IMR-90 (cell line): ENCODE results near the gene OR7A5. TPM values are rescaled to one million over a fixed set of nuclear protein-coding genes. Genes with fewer than 3 reads are reported as not detected.

ENCODE experiments used
- ATAC-seq: fragments of 200-7000 bp; cut with Tn5 transposase; 2 replicates; pipeline ENCODE4 v1.9.1; 2020; ENCODE audit warnings: low read depth, mild to moderate bottlenecking, moderate library complexity
- BruUV-seq: library from RNA; stranded (reverse); fragments of 400-500 nt; replicated peaks from 2 replicates; lab custom pipeline; 2021; lab: Mats Ljungman, UMichigan
- CTCF ChIA-PET: fragments of 300-600 bp; formaldehyde crosslinking; extraction: SDS; loops from one replicate; lab custom pipeline; 2021; ENCODE audit warnings: antibody characterized with exemption; lab: Yijun Ruan, JAX
- POLR2A ChIA-PET: fragments of 300-600 bp; sonication (Branson Sonifier 250); formaldehyde crosslinking; loops from one replicate; lab custom pipeline; 2022; ENCODE audit warnings: antibody characterized with exemption; ENCODE audit not compliant: unreplicated experiment; lab: Charles Lee
- DNase-seq: peaks from one replicate; pipeline ENCODE4 v3.0.0; 2013
- H2AFZ ChIP-seq: replicated peaks from 2 replicates; pipeline ENCODE3; 2013; ENCODE audit warnings: low read length, mild to moderate bottlenecking; ENCODE audit not compliant: poor library complexity
- H2AK5ac ChIP-seq: 2 replicates; pipeline ENCODE4 v1.6.1; 2013; ENCODE audit warnings: low read depth, low read length, inconsistent platforms
- H2AK9ac ChIP-seq: replicated peaks from 2 replicates; pipeline ENCODE3; 2013; ENCODE audit warnings: mild to moderate bottlenecking, low read depth, low read length, moderate library complexity; ENCODE audit not compliant: poor library complexity
- H2BK120ac ChIP-seq: 2 replicates; pipeline ENCODE4 v1.6.1; 2013; ENCODE audit warnings: low read depth, low read length, inconsistent platforms
- H2BK15ac ChIP-seq: 3 replicates; pipeline ENCODE4 v1.6.1; 2013; ENCODE audit warnings: low read depth, low read length, inconsistent platforms
- H2BK20ac ChIP-seq: 2 replicates; pipeline ENCODE4 v1.6.1; 2013; ENCODE audit warnings: low read depth, mild to moderate bottlenecking, inconsistent platforms, low read length, moderate library complexity
- H2BK5ac ChIP-seq: 2 replicates; pipeline ENCODE4 v1.6.1; 2013; ENCODE audit warnings: mild to moderate bottlenecking, low read depth, low read length, inconsistent platforms; ENCODE audit not compliant: poor library complexity, severe bottlenecking
- H3K14ac ChIP-seq: replicated peaks from 2 replicates; pipeline ENCODE4 v1.6.1; 2013; ENCODE audit warnings: low read depth, low read length, inconsistent platforms
- H3K18ac ChIP-seq: 2 replicates; pipeline ENCODE4 v1.6.1; 2013; ENCODE audit warnings: low read depth, low read length, control low read depth
- H3K23ac ChIP-seq: 2 replicates; pipeline ENCODE4 v1.6.1; 2013; ENCODE audit warnings: low read depth, low read length, inconsistent platforms
- H3K27ac ChIP-seq: 2 replicates; pipeline ENCODE4 v1.5.1; 2013; ENCODE audit warnings: mild to moderate bottlenecking, control low read depth, low read length; ENCODE audit not compliant: insufficient read depth
- H3K27me3 ChIP-seq: 2 replicates; pipeline ENCODE4 v1.6.1; 2013; ENCODE audit warnings: low read length; ENCODE audit not compliant: control insufficient read depth, insufficient read depth
- H3K36me3 ChIP-seq: 2 replicates; pipeline ENCODE4 v1.6.1; 2013; ENCODE audit warnings: low read length, mixed read lengths; ENCODE audit not compliant: control insufficient read depth, insufficient read depth
- H3K4ac ChIP-seq: 2 replicates; pipeline ENCODE4 v1.6.1; 2013; ENCODE audit warnings: low read depth, low read length, inconsistent platforms
- H3K4me1 ChIP-seq: 2 replicates; pipeline ENCODE4 v1.6.1; 2013; ENCODE audit warnings: low read length, mixed read lengths; ENCODE audit not compliant: control insufficient read depth, insufficient read depth
- H3K4me2 ChIP-seq: 2 replicates; pipeline ENCODE4 v1.6.1; 2013; ENCODE audit warnings: low read depth, mild to moderate bottlenecking, control low read depth, low read length, moderate library complexity
- H3K4me3 ChIP-seq: 2 replicates; pipeline ENCODE4 v1.5.1; 2013; ENCODE audit warnings: low read depth, mild to moderate bottlenecking, control low read depth, low read length, moderate library complexity; ENCODE audit not compliant: insufficient read depth
- H3K56ac ChIP-seq: 2 replicates; pipeline ENCODE4 v1.6.1; 2013; ENCODE audit warnings: low read length, inconsistent platforms; ENCODE audit not compliant: insufficient read depth; ENCODE audit errors: extremely low read depth
- H3K79me1 ChIP-seq, 2 experiments: 2 replicates each; pipeline ENCODE4 v1.6.1; 2013; ENCODE audit warnings: low read length in 2 of 2, inconsistent platforms in 1 of 2, low read depth in 1 of 2
- H3K9ac ChIP-seq: 2 replicates; pipeline ENCODE4 v1.6.1; 2013; ENCODE audit warnings: low read depth, low read length, control low read depth
- H3K9me1 ChIP-seq: 2 replicates; pipeline ENCODE4 v1.6.1; 2013; ENCODE audit warnings: low read length, inconsistent platforms; ENCODE audit not compliant: insufficient read depth
- H3K9me3 ChIP-seq: 2 replicates; pipeline ENCODE4 v1.6.1; 2013; ENCODE audit warnings: low read length; ENCODE audit not compliant: control insufficient read depth, insufficient read depth
- H4K20me1 ChIP-seq: 2 replicates; pipeline ENCODE4 v1.6.1; 2013; ENCODE audit warnings: low read length, inconsistent platforms; ENCODE audit not compliant: insufficient read depth
- H4K5ac ChIP-seq: 2 replicates; pipeline ENCODE4 v1.6.1; 2013; ENCODE audit warnings: mild to moderate bottlenecking, low read depth, low read length, control low read depth
- H4K8ac ChIP-seq, 2 experiments: 2 replicates each; pipeline ENCODE4 v1.6.1; 2013; ENCODE audit warnings: low read depth in 2 of 2, low read length in 2 of 2, control low read depth in 1 of 2, inconsistent platforms in 1 of 2
- H4K91ac ChIP-seq: 2 replicates; pipeline ENCODE4 v1.6.1; 2013; ENCODE audit warnings: low read depth, low read length, inconsistent platforms; ENCODE audit not compliant: insufficient read depth
- RCOR1 ChIP-seq: IDR thresholded peaks from 2 replicates; pipeline ENCODE4 v1.6.1; 2012; ENCODE audit warnings: mild to moderate bottlenecking, low read length, improper control_type of control experiment; ENCODE audit not compliant: insufficient replicate concordance
- WGBS, 2 experiments: methylation state at CpG; one replicate each; pipeline versions ENCODE4 v1.1.5 to v1.1.7; 2013; ENCODE audit warnings: missing lambda C conversion rate in 2 of 2; ENCODE audit not compliant: insufficient read length in 1 of 2; ENCODE audit errors: extremely low coverage in 2 of 2; 5-methylcytosine and 5-hydroxymethylcytosine counted together
- dilution Hi-C: fragments of 300-500 bp; cut with HindIII; formaldehyde crosslinking; loops from one replicate; pipeline ENCODE4 v1.14.3; 2018; ENCODE audit warnings: low sequenced_read_pairs; ENCODE audit not compliant: unreplicated experiment
- in situ Hi-C: fragments of 300-500 bp; cut with MboI; formaldehyde crosslinking; loops from 3 replicates; pipeline ENCODE4 v1.14.3; 2019; ENCODE audit warnings: low sequenced_read_pairs, inconsistent platforms, mixed read lengths
- intact Hi-C: fragments of 100-400 bp; cut with micrococcal nuclease; formaldehyde crosslinking; loops from 2 replicates; pipeline ENCODE4 v1.10.0; 2022
- polyA plus RNA-seq, 3 experiments: library from polyadenylated mRNA; depleted of rRNA; stranded (reverse); fragments of >200 nt; gene quantifications; 2 replicates each; pipeline ENCODE4 v1.2.3, GENCODE V29; 2012; ENCODE audit warnings: low replicate concordance in 1 of 3
- total RNA-seq: library from RNA; depleted of rRNA; stranded (reverse); fragments of >200 nt; gene quantifications from 2 replicates; pipeline ENCODE4 v1.2.3, GENCODE V29; 2012

Gene OR7A5
- total and polyA plus RNA-seq, 2 of the 4 experiments (the other 2 are of a cell fraction): not detected

GRCh38 chr19:14817052-14817451 is 17.9 kb downstream of the OR7A5 start:
- Histone ChIP-seq H4K91ac (no peak overlapping the region), H3K79me1 (no peaks in the 10 kb centered on the region), H3K9ac (no peak overlapping the region), H2BK15ac (no peak overlapping the region), H4K5ac (no peak overlapping the region), H3K4me1 (no peaks in the 10 kb centered on the region), H2BK5ac (no peak overlapping the region), H3K56ac (no peak overlapping the region), H3K4me3 (no peak overlapping the region), H3K14ac (no peak overlapping the region), H2AK9ac (no peak overlapping the region), H2BK120ac (no peak overlapping the region), H3K9me3 (peaks cover 3% of the 10 kb centered on the region; the same call in 1 of the 2 replicates), H2AK5ac (no peak overlapping the region), H3K27me3 (no peaks in the 10 kb centered on the region), H3K36me3 (no peaks in the 10 kb centered on the region), H3K27ac (no peak overlapping the region), H3K4ac (no peak overlapping the region), H2AFZ (no peak overlapping the region), H4K8ac (no peak overlapping the region), H3K9me1 (no peaks in the 10 kb centered on the region), H2BK20ac (no peak overlapping the region), H4K20me1 (no peaks in the 10 kb centered on the region), H3K18ac (no peak overlapping the region), H3K23ac (no peak overlapping the region), H3K4me2 (no peak overlapping the region)
- in situ Hi-C loops: no loop called here
- CTCF ChIA-PET: no interaction called here
- DNase-seq (no peak), ATAC-seq (no peak)
- no CpG with 5 or more reads among the region's 3 CpGs for WGBS, 2 experiments
- POLR2A ChIA-PET: no interaction called here
- no peak for TF ChIP-seq RCOR1
- intact Hi-C loops: no loop called here
- no TSS peak for BruUV-seq
- dilution Hi-C loops: no loop called here
